NCI-H2029 treated with DMSO at 0.1 percent for 48 hours (cell line): ENCODE results near the gene UBE2E2.

Experiments
- DNase-seq: peaks from one replicate; lab custom pipeline; 2025; lab: John Stamatoyannopoulos, UW

UBE2E2 gene

GRCh38 chr3:23240171-23240785 lies 37.2 kb downstream of the UBE2E2 start:
- no peak for DNase-seq

GRCh38 chr3:23241256-23241655 lies 38.1 kb downstream of the UBE2E2 start:
- no peak for DNase-seq

GRCh38 chr3:23242106-23242505 lies 39.0 kb downstream of the UBE2E2 start:
- DNase-seq = no peak

- no peak for DNase-seq
Measured at GRCh38 chr3:23244324-23245041, 41.4 kb downstream of the UBE2E2 start.

GRCh38 chr3:23246651-23247050 lies 43.5 kb downstream of the UBE2E2 start:
- no peak for DNase-seq

- DNase-seq = no peak
Measured at GRCh38 chr3:23248594-23249131, 45.5 kb downstream of the UBE2E2 start.

GRCh38 chr3:23249961-23250360 lies 46.8 kb downstream of the UBE2E2 start:
- DNase-seq = no peak

- DNase-seq = no peak
Measured at GRCh38 chr3:23252122-23252521, 49.0 kb downstream of the UBE2E2 start.

- DNase-seq = no peak
Measured at GRCh38 chr3:23253214-23253613, 50.1 kb downstream of the UBE2E2 start.

- no peak for DNase-seq
Measured at GRCh38 chr3:23254282-23254681, 51.2 kb downstream of the UBE2E2 start.

GRCh38 chr3:23254835-23255234 lies 51.7 kb downstream of the UBE2E2 start:
- DNase-seq = no peak

- DNase-seq = no peak
Measured at GRCh38 chr3:23256741-23257435, 53.8 kb downstream of the UBE2E2 start.

- DNase-seq = no peak
Measured at GRCh38 chr3:23258110-23258509, 55.0 kb downstream of the UBE2E2 start.

- DNase-seq = no peak
Measured at GRCh38 chr3:23259515-23259914, 56.4 kb downstream of the UBE2E2 start.

- no peak for DNase-seq
Measured at GRCh38 chr3:23262766-23263165, 59.6 kb downstream of the UBE2E2 start.

GRCh38 chr3:23263796-23264195 lies 60.7 kb downstream of the UBE2E2 start:
- DNase-seq = no peak

- DNase-seq = no peak
Measured at GRCh38 chr3:23264413-23264812, 61.3 kb downstream of the UBE2E2 start.

- no peak for DNase-seq
Measured at GRCh38 chr3:23270423-23270822, 67.3 kb downstream of the UBE2E2 start.

GRCh38 chr3:23271876-23272741 lies 69.0 kb downstream of the UBE2E2 start:
- no peak for DNase-seq

- DNase-seq = no peak
Measured at GRCh38 chr3:23272820-23273219, 69.7 kb downstream of the UBE2E2 start.

- DNase-seq = no peak
Measured at GRCh38 chr3:23275061-23275460, 71.9 kb downstream of the UBE2E2 start.

GRCh38 chr3:23275814-23276213 lies 72.7 kb downstream of the UBE2E2 start:
- no peak for DNase-seq
